Ovary (tissue), 3 donors: Measurements from ENCODE around the gene WDR7.

ENCODE experiments used
- CTCF ChIP-seq, 3 donors: fragments of 450-650 bp in 2 of 3; fragments of 200-600 bp in 1 of 3; IDR thresholded peaks; one replicate each; pipeline versions ENCODE4 v1.5.1 to v1.8.0; 2016 to 2022; ENCODE audit warnings: antibody characterized with exemption in 3 of 3, mild to moderate bottlenecking in 1 of 3
- POLR2A ChIP-seq: fragments of 450-650 bp; IDR thresholded peaks from one replicate; pipeline ENCODE4 v1.6.1; 2017; ENCODE audit warnings: antibody characterized with exemption, mild to moderate bottlenecking, moderate library complexity
- donor health status: DM: no; HTN: no; CAD: no.

DNA sequence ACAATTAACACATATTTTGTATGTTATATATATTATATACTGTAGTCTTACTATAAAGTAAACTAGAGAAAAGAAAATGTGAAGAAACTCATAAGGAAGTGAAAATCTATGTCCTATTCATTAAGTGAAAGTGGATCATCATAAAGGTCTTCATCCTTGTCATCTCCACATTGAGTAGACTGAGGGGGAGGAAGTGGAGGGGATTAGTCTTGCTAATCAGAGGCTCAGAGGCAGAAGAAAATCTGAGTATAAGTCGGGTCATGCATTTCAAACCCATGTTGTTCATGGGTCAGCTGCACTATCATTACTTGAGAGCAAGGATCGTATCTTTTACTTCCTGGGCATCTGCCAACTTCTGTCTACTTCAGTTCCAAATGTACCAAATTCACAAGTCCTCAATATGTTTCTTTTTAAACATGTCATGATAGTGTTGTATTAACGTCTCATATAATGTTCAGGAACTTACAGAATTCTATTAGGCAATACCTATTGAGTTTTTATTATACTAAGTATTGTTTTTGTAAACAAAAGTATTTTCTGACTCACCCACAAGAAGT, 286.8 kb downstream of the WDR7 start:
- TF ChIP-seq CTCF (IDR thresholded peaks at IDR 0.05) (no peak), POLR2A (no peak)
